HL-60 (cell line): ENCODE results near the gene CD14.

Experiments used
- POLR2AphosphoS5 ChIP-seq: IDR thresholded peaks from 2 replicates; pipeline ENCODE4 v1.6.1; 2012; ENCODE audit warnings: low read depth
- TF ChIP-seq, protein P1 (sequence below): IDR thresholded peaks from one replicate; pipeline ENCODE4 v1.5.1; 2011; ENCODE audit warnings: low read length, control low read depth, inconsistent platforms; ENCODE audit not compliant: insufficient read depth

DNA sequence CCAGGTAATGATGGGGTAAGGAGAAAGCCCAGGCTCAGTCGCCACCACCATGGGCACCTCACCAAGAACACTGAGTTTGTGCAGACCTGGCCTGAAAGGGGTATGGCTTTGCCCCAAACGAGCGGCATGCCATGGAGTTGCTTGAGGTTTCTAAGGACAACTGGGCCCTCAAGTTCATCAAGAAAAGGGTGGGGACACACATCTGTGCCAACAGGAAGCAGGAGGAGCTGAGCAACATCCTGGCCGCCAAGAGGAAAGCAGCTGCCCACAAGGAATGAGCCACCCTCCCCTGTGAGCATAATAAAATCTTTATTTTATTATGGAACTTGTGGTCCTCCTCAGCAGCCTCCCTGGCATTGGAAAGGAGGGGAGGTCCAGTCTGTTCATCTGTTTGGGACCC, 23.8 kb downstream of the CD14 start:
- TF ChIP-seq, protein P1, sequence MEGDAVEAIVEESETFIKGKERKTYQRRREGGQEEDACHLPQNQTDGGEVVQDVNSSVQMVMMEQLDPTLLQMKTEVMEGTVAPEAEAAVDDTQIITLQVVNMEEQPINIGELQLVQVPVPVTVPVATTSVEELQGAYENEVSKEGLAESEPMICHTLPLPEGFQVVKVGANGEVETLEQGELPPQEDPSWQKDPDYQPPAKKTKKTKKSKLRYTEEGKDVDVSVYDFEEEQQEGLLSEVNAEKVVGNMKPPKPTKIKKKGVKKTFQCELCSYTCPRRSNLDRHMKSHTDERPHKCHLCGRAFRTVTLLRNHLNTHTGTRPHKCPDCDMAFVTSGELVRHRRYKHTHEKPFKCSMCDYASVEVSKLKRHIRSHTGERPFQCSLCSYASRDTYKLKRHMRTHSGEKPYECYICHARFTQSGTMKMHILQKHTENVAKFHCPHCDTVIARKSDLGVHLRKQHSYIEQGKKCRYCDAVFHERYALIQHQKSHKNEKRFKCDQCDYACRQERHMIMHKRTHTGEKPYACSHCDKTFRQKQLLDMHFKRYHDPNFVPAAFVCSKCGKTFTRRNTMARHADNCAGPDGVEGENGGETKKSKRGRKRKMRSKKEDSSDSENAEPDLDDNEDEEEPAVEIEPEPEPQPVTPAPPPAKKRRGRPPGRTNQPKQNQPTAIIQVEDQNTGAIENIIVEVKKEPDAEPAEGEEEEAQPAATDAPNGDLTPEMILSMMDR = no peak
- TF ChIP-seq POLR2AphosphoS5 = peak; percentile 80
